Activated CD8-positive, alpha-beta T cell treated with anti-CD3 and anti-CD28 coated beads, Interleukin-2, amount 10 ng/mL, durations not matched to agents 7 days and 5 days (primary cell): ENCODE data around the gene RERE. TPM values are rescaled to one million over a fixed set of nuclear protein-coding genes. Genes with fewer than 3 reads are reported as not detected.

Source experiments
- ATAC-seq: fragments of 150-1000 bp; cut with Tn5 transposase; one replicate; pipeline ENCODE4 v1.10.0; 2021; ENCODE audit warnings: moderate library complexity
- CTCF ChIA-PET: fragments of 350-600 bp; sonication (Branson Sonifier 250); formaldehyde crosslinking; loops from one replicate; lab custom pipeline; 2021; ENCODE audit warnings: antibody characterized with exemption; lab: Charles Lee
- POLR2A ChIA-PET: fragments of 350-600 bp; sonication (Branson Sonifier 250); formaldehyde crosslinking; loops from one replicate; lab custom pipeline; 2021; ENCODE audit warnings: antibody characterized with exemption; lab: Charles Lee
- DNase-seq: peaks from one replicate; pipeline ENCODE4 v3.0.0-alpha.2; 2020
- H3K27ac Mint-ChIP-seq: one replicate; pipeline ENCODE4 v1.8.0; 2021; ENCODE audit warnings: mild to moderate bottlenecking, mixed read lengths
- H3K27me3 Mint-ChIP-seq: one replicate; pipeline ENCODE4 v1.8.0; 2021; ENCODE audit warnings: low read depth, mixed read lengths
- H3K36me3 Mint-ChIP-seq: one replicate; pipeline ENCODE4 v1.8.0; 2021; ENCODE audit warnings: low read depth, mixed read lengths
- H3K4me1 Mint-ChIP-seq: one replicate; pipeline ENCODE4 v1.8.0; 2021; ENCODE audit warnings: low read depth, mixed read lengths
- H3K4me3 Mint-ChIP-seq: one replicate; pipeline ENCODE4 v1.8.0; 2021; ENCODE audit warnings: mild to moderate bottlenecking, mixed read lengths
- H3K9me3 Mint-ChIP-seq: one replicate; pipeline ENCODE4 v1.8.0; 2022; ENCODE audit warnings: mixed read lengths; ENCODE audit not compliant: insufficient read depth
- total RNA-seq, 2 experiments: library from RNA; stranded (reverse); gene quantifications; one replicate each; pipeline ENCODE4 v1.2.3, GENCODE V29; 2021

The RERE gene
- total RNA-seq, 2 experiments from 2014 or later: 37.4 to 44.7 TPM

- Mint-ChIP-seq H3K36me3 (no peaks in the 10 kb centered on the region), H3K27me3 (no peaks in the 10 kb centered on the region), H3K27ac (no peak overlapping the region), H3K9me3 (no peaks in the 10 kb centered on the region), H3K4me1 (peaks cover 6% of the 10 kb centered on the region), H3K4me3 (no peak overlapping the region)
- ChIA-PET CTCF (no interaction called here), POLR2A (no interaction called here)
- no peak for DNase-seq
- ATAC-seq: no peak
Observed at GRCh38 chr1:8329858-8330257, 487.6 kb downstream of the RERE start.

GRCh38 chr1:8329439-8329838 lies 488.0 kb downstream of the RERE start:
- no peak for ATAC-seq
- H3K4me3 Mint-ChIP-seq: no peak overlapping the region

GRCh38 chr1:8328271-8328670 lies 489.2 kb downstream of the RERE start:
- H3K4me3 Mint-ChIP-seq: no peak overlapping the region
- CTCF ChIA-PET: interaction anchor here (1.1 kb wide), 1 partner anchor 313 kb away, joined by 3 read pairs; no protein-coding TSS in a partner anchor
- ATAC-seq: no peak
- H3K27ac Mint-ChIP-seq: no peak overlapping the region
- no peak for DNase-seq
- POLR2A ChIA-PET: no interaction called here
- peaks cover 6% of the 10 kb centered on the region for H3K4me1 Mint-ChIP-seq
- no peaks in the 10 kb centered on the region for H3K36me3 Mint-ChIP-seq
- H3K27me3 Mint-ChIP-seq: no peaks in the 10 kb centered on the region
- H3K9me3 Mint-ChIP-seq: no peaks in the 10 kb centered on the region

More at GRCh38 chr1:8329439-8329838, 488.0 kb downstream of the RERE start:
- H3K9me3 Mint-ChIP-seq: no peaks in the 10 kb centered on the region
- H3K27me3 Mint-ChIP-seq: no peaks in the 10 kb centered on the region
- POLR2A ChIA-PET: no interaction called here
- no peak overlapping the region for H3K27ac Mint-ChIP-seq
- CTCF ChIA-PET: no interaction called here
- DNase-seq: no peak
- no peaks in the 10 kb centered on the region for H3K36me3 Mint-ChIP-seq
- peaks cover 6% of the 10 kb centered on the region for H3K4me1 Mint-ChIP-seq

GRCh38 chr1:8326265-8326664 lies 491.2 kb downstream of the RERE start:
- H3K27ac Mint-ChIP-seq: no peak overlapping the region
- ChIA-PET POLR2A (no interaction called here), CTCF (no interaction called here)
- no peak for ATAC-seq
- DNase-seq: no peak
- H3K27me3 Mint-ChIP-seq: peaks cover 4% of the 10 kb centered on the region
- H3K4me3 Mint-ChIP-seq: no peak overlapping the region
- no peaks in the 10 kb centered on the region for H3K36me3 Mint-ChIP-seq
- no peaks in the 10 kb centered on the region for H3K9me3 Mint-ChIP-seq
- H3K4me1 Mint-ChIP-seq: peaks cover 6% of the 10 kb centered on the region

- DNase-seq: no peak
- H3K36me3 Mint-ChIP-seq: no peaks in the 10 kb centered on the region
- peaks cover 6% of the 10 kb centered on the region for H3K4me1 Mint-ChIP-seq
- H3K27me3 Mint-ChIP-seq: peaks cover 8% of the 10 kb centered on the region
- H3K27ac Mint-ChIP-seq: no peak overlapping the region
- H3K4me3 Mint-ChIP-seq: no peak overlapping the region
- no peak for ATAC-seq
- H3K9me3 Mint-ChIP-seq: no peaks in the 10 kb centered on the region
- POLR2A ChIA-PET: no interaction called here
- CTCF ChIA-PET: interaction anchor here (2.0 kb wide), 1 partner anchor 311 kb away, joined by 6 read pairs; no protein-coding TSS in a partner anchor
Observed at GRCh38 chr1:8325771-8326170, 491.7 kb downstream of the RERE start.

- Mint-ChIP-seq H3K36me3 (no peaks in the 10 kb centered on the region), H3K9me3 (no peaks in the 10 kb centered on the region), H3K27ac (no peak overlapping the region), H3K27me3 (peaks cover 19% of the 10 kb centered on the region), H3K4me1 (no peaks in the 10 kb centered on the region), H3K4me3 (no peak overlapping the region)
- ChIA-PET CTCF (interaction anchor here (2.0 kb wide), 1 partner anchor 309 kb away, joined by 6 read pairs; no protein-coding TSS in a partner anchor), POLR2A (interaction anchor here (0.6 kb wide), 1 partner anchor 349 kb away, joined by 3 read pairs; no protein-coding TSS in a partner anchor)
- no peak for ATAC-seq
- DNase-seq: no peak
Observed at GRCh38 chr1:8324176-8324810, 493.1 kb downstream of the RERE start.

- Mint-ChIP-seq H3K27ac (no peak overlapping the region), H3K36me3 (no peaks in the 10 kb centered on the region), H3K4me1 (peaks cover under 1% of the 10 kb centered on the region), H3K9me3 (no peaks in the 10 kb centered on the region), H3K4me3 (no peak overlapping the region), H3K27me3 (peaks cover 22% of the 10 kb centered on the region)
- ChIA-PET POLR2A (interaction anchor here (0.6 kb wide), 1 partner anchor 349 kb away, joined by 3 read pairs; no protein-coding TSS in a partner anchor), CTCF (no interaction called here)
- DNase-seq (no peak), ATAC-seq (no peak)
Observed at GRCh38 chr1:8323706-8324105, 493.7 kb downstream of the RERE start.

GRCh38 chr1:8321612-8322011 lies 495.8 kb downstream of the RERE start:
- CTCF ChIA-PET: interaction anchor here (0.9 kb wide), 1 partner anchor 295 kb away, joined by 3 read pairs; the partner anchor contains the start of gene ERRFI1
- Mint-ChIP-seq H3K27ac (no peak overlapping the region), H3K4me1 (peaks cover 8% of the 10 kb centered on the region), H3K9me3 (no peaks in the 10 kb centered on the region), H3K36me3 (no peaks in the 10 kb centered on the region), H3K27me3 (peaks cover 33% of the 10 kb centered on the region), H3K4me3 (no peak overlapping the region)
- ATAC-seq (no peak), DNase-seq (no peak)
- POLR2A ChIA-PET: interaction anchor here (0.5 kb wide), 1 partner anchor 276 kb away, joined by 4 read pairs; no protein-coding TSS in a partner anchor

- Mint-ChIP-seq H3K27me3 (peaks cover 51% of the 10 kb centered on the region), H3K36me3 (no peaks in the 10 kb centered on the region), H3K4me3 (peak overlapping the region; percentile 48), H3K9me3 (no peaks in the 10 kb centered on the region), H3K4me1 (peaks cover 18% of the 10 kb centered on the region), H3K27ac (no peak overlapping the region)
- POLR2A ChIA-PET: no interaction called here
- no peak for ATAC-seq
- CTCF ChIA-PET: interaction anchor here (0.6 to 3.6 kb wide), 4 partner anchors 287 to 530 kb away, joined by 3 to 16 read pairs (median 4); no protein-coding TSS in a partner anchor
- no peak for DNase-seq
Observed at GRCh38 chr1:8318436-8318835, 499.0 kb downstream of the RERE start.

GRCh38 chr1:8317647-8318381 lies 499.6 kb downstream of the RERE start, which contains the start of gene SLC45A1:
Gene SLC45A1, plus strand, starts transcription at chr1:8318114. Its CDS starts 6,216 bp downstream, at chr1:8324330.
- peak within 1 kb of the TSS; percentile 48 for H3K4me3 Mint-ChIP-seq
- no peaks in the 10 kb centered on the region for H3K9me3 Mint-ChIP-seq
- H3K36me3 Mint-ChIP-seq: no peaks in the 10 kb centered on the region
- POLR2A ChIA-PET: no interaction called here
- H3K27ac Mint-ChIP-seq: no peak within 1 kb of the TSS
- CTCF ChIA-PET: interaction anchor here (1.2 to 3.6 kb wide), 3 partner anchors 286 to 531 kb away, joined by 4 to 16 read pairs (median 4); no protein-coding TSS in a partner anchor
- peaks cover 18% of the 10 kb centered on the region for H3K4me1 Mint-ChIP-seq
- ATAC-seq (peak; percentile 93), DNase-seq (peak; percentile 79)
- peaks cover 55% of the 10 kb centered on the region for H3K27me3 Mint-ChIP-seq

GRCh38 chr1:8315573-8316475 lies 501.6 kb downstream of the RERE start:
- no peaks in the 10 kb centered on the region for H3K9me3 Mint-ChIP-seq
- H3K36me3 Mint-ChIP-seq: no peaks in the 10 kb centered on the region
- H3K27ac Mint-ChIP-seq: no peak overlapping the region
- ATAC-seq (no peak), DNase-seq (no peak)
- no peak overlapping the region for H3K4me3 Mint-ChIP-seq
- H3K4me1 Mint-ChIP-seq: peaks cover 18% of the 10 kb centered on the region
- CTCF ChIA-PET: interaction anchor here (0.8 to 4.5 kb wide), 9 partner anchors 14 to 1385 kb away, joined by 3 to 95 read pairs (median 5); no protein-coding TSS in a partner anchor
- peaks cover 51% of the 10 kb centered on the region for H3K27me3 Mint-ChIP-seq
- POLR2A ChIA-PET: no interaction called here
